Measurements from ENCODE around the gene CBLB.

DNA sequence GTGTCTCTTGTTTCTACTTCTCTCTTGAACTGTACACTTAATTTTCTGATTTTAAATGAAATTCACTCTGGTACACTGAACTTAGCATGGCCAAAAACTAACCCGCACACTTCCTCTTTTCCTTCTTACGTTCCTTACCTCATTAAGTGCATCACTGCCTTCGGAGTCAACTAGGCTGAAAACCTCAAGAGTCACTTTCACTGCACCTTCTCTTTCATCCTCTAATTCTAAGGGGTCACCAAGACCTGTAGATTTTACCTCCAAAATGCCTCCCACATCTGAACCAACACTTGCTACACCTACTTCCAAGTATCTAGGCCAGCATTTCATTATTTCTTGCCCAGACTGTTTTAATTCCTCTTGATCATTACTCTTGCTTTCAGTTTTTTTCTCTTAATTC, 6.6 kb downstream of the CBLB start:
- TF ChIP-seq, protein P1, sequence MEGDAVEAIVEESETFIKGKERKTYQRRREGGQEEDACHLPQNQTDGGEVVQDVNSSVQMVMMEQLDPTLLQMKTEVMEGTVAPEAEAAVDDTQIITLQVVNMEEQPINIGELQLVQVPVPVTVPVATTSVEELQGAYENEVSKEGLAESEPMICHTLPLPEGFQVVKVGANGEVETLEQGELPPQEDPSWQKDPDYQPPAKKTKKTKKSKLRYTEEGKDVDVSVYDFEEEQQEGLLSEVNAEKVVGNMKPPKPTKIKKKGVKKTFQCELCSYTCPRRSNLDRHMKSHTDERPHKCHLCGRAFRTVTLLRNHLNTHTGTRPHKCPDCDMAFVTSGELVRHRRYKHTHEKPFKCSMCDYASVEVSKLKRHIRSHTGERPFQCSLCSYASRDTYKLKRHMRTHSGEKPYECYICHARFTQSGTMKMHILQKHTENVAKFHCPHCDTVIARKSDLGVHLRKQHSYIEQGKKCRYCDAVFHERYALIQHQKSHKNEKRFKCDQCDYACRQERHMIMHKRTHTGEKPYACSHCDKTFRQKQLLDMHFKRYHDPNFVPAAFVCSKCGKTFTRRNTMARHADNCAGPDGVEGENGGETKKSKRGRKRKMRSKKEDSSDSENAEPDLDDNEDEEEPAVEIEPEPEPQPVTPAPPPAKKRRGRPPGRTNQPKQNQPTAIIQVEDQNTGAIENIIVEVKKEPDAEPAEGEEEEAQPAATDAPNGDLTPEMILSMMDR (IDR thresholded peaks at IDR 0.05 in 4 of 5, conservative IDR thresholded peaks at IDR 0.05 in 1 of 5): no peak
- no peak for TF ChIP-seq POLR2A (IDR thresholded peaks at IDR 0.05)

Data from gastrocnemius medialis (tissue), 4 donors.